ENCODE measurements around the gene JAM3.

JAM3 gene

GRCh38 chr11:134152696-134153095, 83.8 kb downstream of the JAM3 start:
- TF ChIP-seq CTCF (conservative IDR thresholded peaks at IDR 0.05) (no peak), ZFX (IDR thresholded peaks at IDR 0.05) (no peak)
- H3K27ac ChIP-seq: no peak overlapping the region

GRCh38 chr11:134153147-134153905, 84.5 kb downstream of the JAM3 start:
- TF ChIP-seq CTCF (conservative IDR thresholded peaks at IDR 0.05) (no peak), ZFX (IDR thresholded peaks at IDR 0.05) (no peak)
- no peak overlapping the region for H3K27ac ChIP-seq

GRCh38 chr11:134154441-134154840, 85.6 kb downstream of the JAM3 start:
- TF ChIP-seq ZFX (IDR thresholded peaks at IDR 0.05): no peak
- no peak for TF ChIP-seq CTCF (conservative IDR thresholded peaks at IDR 0.05)
- H3K27ac ChIP-seq: no peak overlapping the region

DNA sequence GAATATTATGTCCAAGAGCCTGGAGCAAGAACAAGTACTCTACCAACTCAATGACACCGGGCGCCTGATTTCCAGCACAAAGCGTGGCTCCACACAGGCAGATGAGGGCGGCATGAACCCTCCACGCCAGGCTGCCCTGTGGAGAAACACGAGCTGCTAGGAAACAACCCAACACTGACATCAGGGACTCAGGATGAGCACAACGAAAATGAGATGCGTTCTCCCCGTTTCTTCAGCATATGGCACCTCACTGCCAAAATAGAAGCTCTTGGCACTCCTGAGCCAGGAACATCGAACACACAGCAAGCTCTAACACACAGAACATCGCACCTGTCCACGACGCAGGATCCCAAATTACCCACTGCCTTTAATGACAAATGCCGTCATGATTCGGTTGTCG, 86.6 kb downstream of the JAM3 start:
- TF ChIP-seq CTCF (conservative IDR thresholded peaks at IDR 0.05): no peak
- TF ChIP-seq ZFX (IDR thresholded peaks at IDR 0.05): no peak
- no peak overlapping the region for H3K27ac ChIP-seq

DNA sequence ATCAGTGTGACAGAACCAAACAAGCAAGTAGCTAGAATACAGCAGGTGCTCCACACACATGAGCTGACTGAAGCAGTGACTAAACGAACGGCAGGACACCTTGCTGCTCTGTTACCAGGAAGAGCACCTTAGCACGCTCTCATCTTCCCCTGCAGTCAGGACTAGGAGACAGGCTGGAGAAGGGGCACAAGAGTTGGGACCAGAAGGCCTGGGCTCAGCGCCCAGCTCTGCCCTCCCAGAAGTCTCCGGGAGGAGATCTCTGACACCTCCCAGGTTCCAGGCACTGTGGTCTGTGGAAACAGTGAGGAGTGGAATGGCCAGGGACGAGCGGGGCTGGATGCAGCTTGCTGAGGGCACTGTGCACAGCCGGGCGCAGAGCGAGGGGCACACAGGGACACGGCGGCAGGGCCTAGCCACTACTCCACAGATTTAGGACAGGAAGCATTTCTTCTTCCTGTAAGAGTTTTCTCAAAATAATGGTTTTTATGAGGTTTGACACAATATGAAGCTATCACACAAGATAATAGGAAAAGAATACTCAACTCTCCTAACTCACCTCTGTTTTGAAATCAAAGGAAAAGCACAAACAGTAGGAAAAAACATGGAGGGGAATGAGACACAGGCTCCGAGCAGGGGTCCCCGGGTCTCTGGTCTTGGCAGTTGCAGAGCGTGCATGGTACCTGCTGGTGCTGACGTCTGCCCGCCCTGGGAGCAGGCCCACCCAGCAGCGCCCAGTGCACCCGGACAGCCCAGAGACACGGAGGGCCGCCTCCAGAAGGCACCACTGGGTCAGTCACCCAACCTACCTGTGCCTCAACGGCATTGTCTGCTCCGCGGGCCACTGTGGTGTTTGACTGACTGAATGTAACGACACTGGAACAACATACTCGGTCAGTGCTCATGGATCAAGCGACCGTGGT, 87.3 kb downstream of the JAM3 start:
- H3K27ac ChIP-seq: no peak overlapping the region
- TF ChIP-seq CTCF (conservative IDR thresholded peaks at IDR 0.05) (no peak), ZFX (IDR thresholded peaks at IDR 0.05) (no peak)

DNA sequence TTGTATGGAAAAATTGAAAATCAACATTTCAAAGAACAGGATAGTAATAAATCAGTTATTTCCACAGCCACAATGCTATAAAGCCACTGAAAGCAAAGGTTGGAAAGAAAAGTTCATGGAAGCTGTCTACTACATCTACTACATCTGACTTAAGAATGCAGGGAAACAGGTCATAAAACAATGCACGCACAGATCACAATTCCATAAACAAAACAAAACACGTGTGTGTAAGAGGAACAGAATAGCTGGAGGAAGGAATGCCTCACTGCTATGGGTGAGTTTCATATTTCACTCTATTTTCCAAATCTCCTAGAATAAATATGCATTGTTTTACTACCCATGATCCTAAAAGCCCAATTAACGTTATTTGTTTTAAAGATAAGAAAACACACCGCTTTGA, 88.6 kb downstream of the JAM3 start:
- TF ChIP-seq CTCF (conservative IDR thresholded peaks at IDR 0.05) (no peak), ZFX (IDR thresholded peaks at IDR 0.05) (no peak)
- no peak overlapping the region; the same call in 1 of the 2 replicates for H3K27ac ChIP-seq

DNA sequence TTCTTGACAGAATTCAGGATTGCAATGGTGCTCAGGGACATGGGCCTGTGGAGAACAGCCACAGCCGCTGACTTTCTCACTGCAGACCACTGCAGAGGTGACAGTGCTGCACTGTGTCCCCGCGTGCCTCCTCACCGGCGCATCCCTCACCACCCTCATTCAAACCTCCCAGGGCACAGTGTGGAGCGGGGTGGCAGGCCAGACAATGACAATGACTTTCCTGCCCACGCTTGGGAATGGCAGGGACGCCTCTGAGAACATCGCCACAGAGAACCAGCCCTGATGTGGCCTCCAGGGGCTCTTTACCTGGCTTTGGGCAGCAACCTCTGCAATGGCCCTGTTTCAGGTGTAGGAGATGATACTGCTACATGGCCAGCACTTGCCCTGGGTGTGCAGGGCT, 89.2 kb downstream of the JAM3 start:
- H3K27ac ChIP-seq: peak overlapping the region; percentile 19; the same call in 1 of the 2 replicates
- no peak for TF ChIP-seq ZFX (IDR thresholded peaks at IDR 0.05)
- TF ChIP-seq CTCF (conservative IDR thresholded peaks at IDR 0.05): no peak

Measured in C4-2B (cell line).